HG02798 (cell line): ENCODE data around the gene INSR.
"Not testable (repeated sequence)": the region's sequence is repeated elsewhere in the genome, so short reads cannot be mapped to it uniquely, and the experiment has no call there.

Source experiments
- ATAC-seq: cut with Tn5 transposase; IDR thresholded peaks from one replicate; pipeline ENCODE4 v1.9.1; 2021; ENCODE audit warnings: mild to moderate bottlenecking; ENCODE audit not compliant: unreplicated experiment, poor library complexity

Gene INSR

DNA sequence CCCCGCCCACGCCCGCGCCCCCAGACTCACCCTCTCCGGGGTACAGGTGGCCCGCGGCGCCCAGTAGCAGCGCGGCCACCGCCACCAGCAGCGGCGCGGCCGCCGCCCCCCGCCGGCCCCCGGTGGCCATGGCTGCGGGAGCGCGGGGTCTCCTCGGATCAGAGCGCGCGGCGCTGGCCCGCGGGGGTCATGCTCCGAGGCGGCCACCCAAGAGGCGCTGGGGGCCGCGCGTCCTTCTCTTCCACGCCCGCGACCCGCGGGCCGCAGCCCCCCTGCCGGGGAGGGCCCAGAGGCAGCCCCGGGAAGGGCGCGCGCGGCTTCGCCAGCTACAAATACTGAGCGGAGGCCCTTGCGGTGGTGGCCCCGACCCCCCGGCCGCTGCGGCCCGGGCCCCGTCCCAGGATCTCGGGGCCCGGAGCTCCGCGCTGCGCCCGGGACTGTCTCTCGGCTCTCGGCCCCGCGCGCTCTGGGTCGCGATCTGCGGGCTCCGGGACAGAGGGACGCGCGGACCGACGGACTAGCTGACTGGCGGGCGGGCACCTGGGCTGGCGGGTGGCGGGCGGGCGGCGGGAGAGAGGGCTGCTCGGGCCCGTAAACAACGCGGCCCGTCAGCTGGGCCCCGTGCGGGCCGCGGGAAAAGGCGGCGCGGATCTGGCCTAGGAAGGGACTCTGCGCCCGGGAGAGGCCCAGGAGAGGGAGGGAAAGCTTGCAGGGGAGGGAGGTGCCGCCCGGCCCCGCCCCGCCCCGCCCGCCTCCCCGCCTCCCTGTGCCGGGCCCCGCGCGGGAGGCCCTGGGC, at the start of gene INSR:
Gene INSR, minus strand, starts transcription at position 653 of the 796 bp plus-strand sequence. Its CDS starts 523 bp downstream, at position 130.
- peak; percentile 83 for ATAC-seq

- no peak for ATAC-seq
These were observed 47.9 kb upstream of the INSR start for GRCh38 chr19:7342143-7342542.

DNA sequence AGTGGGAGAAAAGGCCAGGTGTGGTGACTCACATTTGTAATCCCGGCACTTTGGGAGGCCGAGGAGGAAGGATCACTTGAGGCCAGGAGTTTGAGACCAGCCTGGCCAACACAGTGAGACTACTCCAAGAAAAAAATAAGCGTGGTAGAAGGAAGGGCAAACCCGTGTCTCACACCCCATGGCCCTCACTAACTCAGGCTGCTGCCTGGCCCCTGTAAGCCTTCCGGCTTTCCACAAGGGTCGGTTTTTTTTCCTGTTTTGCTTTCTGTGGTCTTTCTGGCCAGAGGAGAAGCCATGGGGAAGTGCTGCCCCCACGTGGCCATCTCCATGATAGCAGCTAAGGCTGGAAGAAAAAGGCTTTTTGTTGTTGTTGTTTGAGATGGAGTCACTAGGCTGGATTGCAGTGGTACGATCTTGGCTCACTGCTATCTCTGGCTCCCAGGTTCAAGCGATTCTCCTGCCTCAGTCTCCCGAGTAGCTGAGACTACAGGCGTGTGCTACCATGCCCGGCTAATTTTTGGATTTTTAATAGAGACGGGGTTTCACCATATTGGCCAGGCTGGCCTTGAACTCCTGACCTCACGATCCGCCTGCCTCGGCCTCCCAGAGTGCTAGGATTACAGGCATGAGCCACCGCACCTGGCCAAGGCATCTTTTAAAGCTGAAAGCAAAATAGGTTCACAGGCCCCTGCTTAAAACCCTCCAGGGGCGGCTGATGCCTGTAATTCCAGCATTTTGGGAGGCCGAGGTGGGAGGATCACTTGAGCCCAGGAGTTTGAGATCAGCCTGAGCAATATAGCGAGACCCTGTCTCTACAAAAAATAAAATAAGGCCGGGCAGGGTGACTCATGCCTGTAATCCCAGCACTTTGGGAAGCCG, 47.0 kb upstream of the INSR start:
- peak; percentile 29 for ATAC-seq

- peak; percentile 68 for ATAC-seq
These were observed 43.4 kb upstream of the INSR start for GRCh38 chr19:7337380-7338194.

- ATAC-seq, result no peak
These were observed 42.2 kb upstream of the INSR start for GRCh38 chr19:7336321-7336973.

DNA sequence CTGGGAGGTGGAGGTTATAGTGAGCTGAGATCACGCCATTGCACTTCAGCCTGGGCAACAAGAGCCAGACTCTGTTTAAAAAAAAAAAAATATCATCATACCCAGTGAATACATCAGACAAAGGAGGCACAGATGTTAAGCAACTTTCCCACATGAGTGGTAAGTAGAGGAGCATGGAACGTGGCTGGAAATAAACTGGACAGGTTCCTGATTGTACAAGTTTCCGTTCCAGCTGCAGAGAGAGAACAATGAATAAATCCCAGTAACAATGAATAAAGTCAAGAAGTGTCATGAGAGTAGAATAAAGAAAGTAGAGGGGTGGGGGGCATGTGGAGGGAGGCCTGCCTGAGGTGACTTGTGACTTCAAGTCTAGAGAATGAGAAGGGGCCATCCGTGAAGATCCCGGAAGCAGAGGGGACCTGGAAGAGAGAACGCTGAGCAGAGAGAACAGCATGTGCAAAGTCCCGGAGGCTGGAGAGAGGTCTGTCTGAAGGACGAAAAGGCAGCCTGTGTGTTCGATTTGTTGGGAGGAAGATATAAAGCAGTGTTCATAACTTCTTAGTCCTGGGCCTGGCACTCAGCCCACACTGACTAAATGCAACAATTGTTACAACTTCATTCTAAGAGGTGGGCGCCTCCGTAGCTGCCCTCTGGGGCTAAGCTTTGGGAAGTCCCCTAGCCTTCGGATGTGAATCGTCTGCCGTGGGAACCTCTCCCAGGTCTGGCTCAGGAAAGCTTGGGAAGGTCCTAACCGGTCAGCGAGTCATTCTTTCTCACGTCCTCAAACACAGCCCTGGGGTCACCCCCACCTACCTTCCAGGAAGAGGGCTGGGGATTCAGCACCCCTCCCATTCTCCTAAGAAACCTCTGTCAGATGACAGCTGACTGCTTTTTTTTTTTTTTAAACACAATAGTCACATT, 39.2 kb upstream of the INSR start:
- ATAC-seq, result no peak

- ATAC-seq, result no peak
These were observed 37.2 kb upstream of the INSR start for GRCh38 chr19:7331446-7331845.

- ATAC-seq, result no peak
These were observed 34.4 kb upstream of the INSR start for GRCh38 chr19:7328647-7329046.

GRCh38 chr19:7327802-7328201, 33.6 kb upstream of the INSR start:
- ATAC-seq, result no peak

DNA sequence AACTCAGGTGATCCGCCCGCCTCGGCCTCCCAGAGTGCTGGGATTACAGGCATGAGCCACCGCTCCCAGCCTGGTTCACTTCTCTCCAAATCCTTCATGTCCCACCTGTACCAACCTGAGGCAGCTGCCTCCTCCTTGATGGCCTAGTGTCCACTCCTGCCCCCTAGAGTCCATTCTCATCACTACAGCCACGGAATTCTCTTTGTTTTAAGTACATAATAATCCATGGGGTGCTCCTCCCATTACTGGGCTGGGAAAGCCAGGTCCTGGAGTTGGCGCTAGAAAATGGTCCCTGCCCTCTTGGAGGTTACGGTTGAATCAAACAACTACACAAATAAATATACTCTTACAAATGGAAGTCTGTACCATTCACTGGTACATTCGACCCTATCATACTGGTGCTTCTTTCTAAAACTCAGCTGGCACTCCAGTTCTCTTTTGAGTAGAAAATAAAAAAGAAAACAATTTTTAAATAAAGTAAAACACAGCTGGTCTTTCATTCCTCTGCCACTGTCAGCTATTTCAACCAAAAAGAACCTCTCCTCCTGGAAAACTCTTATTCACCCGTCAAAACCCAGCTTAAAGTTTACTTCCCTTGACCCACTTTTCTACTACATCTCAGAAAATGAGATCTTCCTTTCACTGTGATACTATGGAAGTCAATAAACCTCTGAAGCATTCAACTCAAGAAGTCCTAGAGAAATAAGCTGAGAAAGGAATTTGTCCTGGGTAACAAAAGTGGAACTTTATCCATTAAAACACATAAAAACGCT, 32.1 kb upstream of the INSR start:
- no peak for ATAC-seq

GRCh38 chr19:7318176-7318575, 24.0 kb upstream of the INSR start:
- no peak for ATAC-seq

GRCh38 chr19:7312816-7313215, 18.6 kb upstream of the INSR start:
- no peak for ATAC-seq

GRCh38 chr19:7311911-7312310, 17.7 kb upstream of the INSR start:
- ATAC-seq, result no peak

DNA sequence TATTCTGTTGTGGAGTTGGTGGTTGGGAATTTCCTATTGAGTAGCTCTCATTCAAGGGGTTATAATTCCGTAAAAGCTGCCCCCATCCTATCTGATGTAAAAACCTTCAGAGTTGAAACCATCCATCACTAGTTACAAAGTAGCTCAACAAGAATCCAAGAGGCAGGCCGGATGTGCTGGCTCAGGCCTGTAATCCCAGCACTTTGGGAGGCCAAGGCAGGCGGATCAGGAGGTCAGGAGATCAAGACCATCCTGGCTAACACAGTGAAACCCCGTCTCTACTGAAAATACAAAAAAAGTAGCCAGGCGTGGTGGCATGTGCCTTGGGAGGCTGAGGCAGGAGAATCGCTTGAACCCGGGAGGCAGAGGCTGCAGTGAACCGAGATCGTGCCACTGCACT, 14.1 kb upstream of the INSR start:
- ATAC-seq, result not testable (repeated sequence)

- ATAC-seq, result no peak
These were observed 13.5 kb upstream of the INSR start for GRCh38 chr19:7307590-7308218.

GRCh38 chr19:7304200-7304599, 10.0 kb upstream of the INSR start:
- ATAC-seq, result no peak

DNA sequence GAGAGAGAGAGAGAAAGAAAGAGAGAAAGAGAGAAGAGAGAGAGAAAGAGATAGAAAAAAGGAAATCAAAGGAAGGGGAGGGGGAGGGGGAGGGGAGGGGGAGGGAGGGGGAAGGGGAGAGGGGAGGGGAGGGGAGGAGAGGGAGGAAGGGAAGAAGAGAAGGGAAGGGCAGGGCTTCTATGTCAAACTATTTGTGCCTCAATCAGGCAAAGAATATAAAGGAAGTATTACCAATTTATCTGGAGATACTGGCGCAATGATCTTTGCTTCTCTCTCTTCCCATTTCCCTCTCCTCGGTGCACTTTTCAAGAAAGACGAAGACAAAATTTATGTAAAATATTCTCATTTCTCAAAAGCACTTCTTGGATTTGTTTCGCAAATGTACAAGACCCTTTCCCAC, 9.3 kb upstream of the INSR start:
- no peak for ATAC-seq

GRCh38 chr19:7301525-7301924, 7.3 kb upstream of the INSR start:
- no peak for ATAC-seq
